GM21381 (cell line): Measurements from ENCODE around the gene OR4K1.
"Not testable (repeated sequence)": the region's sequence is repeated elsewhere in the genome, so short reads cannot be mapped to it uniquely, and the experiment has no call there.

Source experiments
- ATAC-seq: cut with Tn5 transposase; IDR thresholded peaks from one replicate; pipeline ENCODE4 v1.9.1; 2021; ENCODE audit warnings: mild to moderate bottlenecking, moderate library complexity; ENCODE audit not compliant: unreplicated experiment

OR4K1 gene, protein sequence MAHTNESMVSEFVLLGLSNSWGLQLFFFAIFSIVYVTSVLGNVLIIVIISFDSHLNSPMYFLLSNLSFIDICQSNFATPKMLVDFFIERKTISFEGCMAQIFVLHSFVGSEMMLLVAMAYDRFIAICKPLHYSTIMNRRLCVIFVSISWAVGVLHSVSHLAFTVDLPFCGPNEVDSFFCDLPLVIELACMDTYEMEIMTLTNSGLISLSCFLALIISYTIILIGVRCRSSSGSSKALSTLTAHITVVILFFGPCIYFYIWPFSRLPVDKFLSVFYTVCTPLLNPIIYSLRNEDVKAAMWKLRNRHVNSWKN

GRCh38 chr14:19930617-19931016 lies at the start of gene OR4K1:
Gene OR4K1 (plus strand): TSS chr14:19930917. CDS start chr14:19935667, 4,750 bp downstream.
- ATAC-seq, result no peak

DNA sequence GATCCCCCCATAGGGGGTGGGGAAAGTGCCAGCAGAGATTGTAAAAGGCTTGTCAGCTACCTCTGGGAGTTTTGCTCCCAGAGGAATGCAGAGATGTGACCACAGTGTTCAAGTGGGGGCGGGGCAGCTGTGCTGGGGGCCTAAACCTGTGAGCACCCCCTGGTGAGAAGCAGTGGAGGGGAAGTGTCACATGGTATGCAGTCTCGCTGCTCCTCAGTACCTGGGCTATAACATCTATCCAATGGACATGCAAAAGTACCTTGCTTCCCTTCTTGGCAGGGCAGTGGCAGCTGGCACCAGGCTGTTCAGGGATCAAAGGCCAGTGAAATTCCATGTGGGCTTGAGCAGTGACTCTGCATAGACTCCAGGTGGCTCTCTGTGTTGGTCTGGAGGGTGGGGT lies 35.4 kb upstream of the OR4K1 start:
- ATAC-seq, result no peak

DNA sequence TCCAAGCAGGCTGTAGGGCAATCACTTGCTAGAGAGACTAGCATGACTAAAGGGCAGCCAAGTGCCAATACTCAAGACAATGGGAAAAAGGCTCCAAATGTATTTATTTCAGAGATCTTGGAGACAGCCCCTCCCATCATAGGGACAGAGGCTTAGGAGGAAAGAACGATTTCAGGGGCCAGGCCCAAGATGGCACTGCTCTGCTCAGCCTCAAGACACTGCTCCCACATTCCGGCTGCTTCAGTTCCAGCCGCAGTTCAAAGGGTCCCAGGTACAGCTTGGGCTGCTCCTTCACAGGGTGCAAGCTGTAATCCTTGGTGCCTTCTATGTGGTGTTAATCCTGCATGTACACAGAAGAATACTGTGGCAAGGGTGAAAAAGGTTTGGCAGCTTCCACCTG lies 29.7 kb upstream of the OR4K1 start:
- no peak for ATAC-seq

DNA sequence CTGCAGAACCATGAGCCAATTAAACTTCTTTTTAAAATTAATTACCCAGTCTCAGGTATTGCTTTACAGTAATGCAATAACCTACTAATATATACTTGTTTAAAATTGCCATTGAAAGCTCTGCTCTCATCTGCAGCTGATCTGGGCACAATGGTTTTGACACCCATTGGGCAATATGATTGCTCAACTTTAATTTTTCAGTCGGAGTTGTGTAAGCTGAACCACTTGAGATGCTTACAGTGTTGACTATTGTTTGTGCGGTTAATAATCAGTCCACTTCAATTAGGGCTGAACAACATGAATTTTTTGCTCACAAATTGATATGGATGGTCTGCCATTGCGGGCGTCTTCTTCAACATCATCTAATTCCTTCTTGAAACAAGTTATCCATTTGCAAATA lies 28.3 kb upstream of the OR4K1 start:
- ATAC-seq, result no peak

DNA sequence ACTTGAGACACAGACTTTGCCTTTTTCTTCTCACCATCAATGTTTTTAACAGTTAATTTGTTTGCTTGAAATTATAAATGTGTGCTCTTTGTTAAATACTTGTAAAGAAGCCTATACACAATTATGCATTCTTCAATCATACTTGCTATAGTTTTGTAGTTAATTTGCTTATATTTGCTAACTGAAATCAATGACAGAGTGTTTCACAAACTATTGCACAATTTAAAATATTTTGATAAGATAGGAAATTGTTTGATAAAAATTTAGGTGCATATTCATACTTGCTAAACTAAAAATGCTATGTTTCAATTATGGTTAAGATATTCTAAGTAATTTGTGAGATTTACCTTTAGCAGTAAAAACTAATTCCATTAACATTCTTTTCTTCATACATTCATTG lies 24.1 kb upstream of the OR4K1 start:
- ATAC-seq, result no peak

DNA sequence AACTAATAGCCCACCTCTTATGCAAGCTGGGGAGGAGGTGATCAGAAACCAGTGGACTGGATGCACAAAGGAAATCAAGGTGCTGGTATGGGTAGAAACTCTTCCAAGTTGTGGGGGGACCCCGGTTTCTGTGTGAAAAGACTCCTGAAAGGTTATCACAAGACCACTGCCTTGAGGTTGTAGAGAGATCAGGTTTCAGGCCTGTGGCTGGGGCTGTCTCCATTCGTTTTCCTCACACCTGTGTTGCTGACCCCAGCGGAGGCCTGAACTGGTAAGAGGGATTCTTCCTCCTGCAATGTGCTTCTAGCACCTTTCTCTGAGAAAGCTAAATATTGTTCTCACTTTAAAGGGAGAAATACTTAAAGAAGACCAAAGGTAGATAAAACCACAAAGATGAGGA lies 19.6 kb upstream of the OR4K1 start:
- no peak for ATAC-seq

GRCh38 chr14:19917243-19917642 lies 13.5 kb upstream of the OR4K1 start:
- ATAC-seq, result no peak

DNA sequence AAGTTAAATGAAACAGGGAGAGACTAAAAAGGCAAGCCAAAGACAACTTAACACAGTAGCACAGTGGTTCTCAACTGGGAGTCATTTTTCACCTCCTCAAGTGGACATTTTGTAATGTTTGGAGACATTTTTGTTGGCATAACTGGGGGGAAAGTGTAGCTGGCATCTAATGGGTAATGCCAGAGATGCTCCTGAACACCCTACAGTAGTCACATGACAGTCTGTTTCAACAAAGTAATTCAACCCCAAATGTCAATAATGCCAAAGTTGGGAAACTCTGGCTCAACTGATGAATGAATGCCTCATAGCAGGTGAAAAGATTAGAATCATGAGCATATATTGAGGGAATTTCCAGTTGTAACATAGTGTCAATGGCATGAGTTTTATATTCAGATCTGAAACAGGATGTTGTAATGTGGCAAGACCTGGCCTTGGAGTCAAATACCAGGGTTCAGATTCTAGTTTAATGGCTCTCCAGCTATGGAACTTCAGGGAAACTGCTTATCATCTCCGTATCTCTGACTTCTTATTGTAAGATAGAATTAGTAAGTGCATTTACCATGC lies 12.7 kb upstream of the OR4K1 start:
- ATAC-seq, result no peak

DNA sequence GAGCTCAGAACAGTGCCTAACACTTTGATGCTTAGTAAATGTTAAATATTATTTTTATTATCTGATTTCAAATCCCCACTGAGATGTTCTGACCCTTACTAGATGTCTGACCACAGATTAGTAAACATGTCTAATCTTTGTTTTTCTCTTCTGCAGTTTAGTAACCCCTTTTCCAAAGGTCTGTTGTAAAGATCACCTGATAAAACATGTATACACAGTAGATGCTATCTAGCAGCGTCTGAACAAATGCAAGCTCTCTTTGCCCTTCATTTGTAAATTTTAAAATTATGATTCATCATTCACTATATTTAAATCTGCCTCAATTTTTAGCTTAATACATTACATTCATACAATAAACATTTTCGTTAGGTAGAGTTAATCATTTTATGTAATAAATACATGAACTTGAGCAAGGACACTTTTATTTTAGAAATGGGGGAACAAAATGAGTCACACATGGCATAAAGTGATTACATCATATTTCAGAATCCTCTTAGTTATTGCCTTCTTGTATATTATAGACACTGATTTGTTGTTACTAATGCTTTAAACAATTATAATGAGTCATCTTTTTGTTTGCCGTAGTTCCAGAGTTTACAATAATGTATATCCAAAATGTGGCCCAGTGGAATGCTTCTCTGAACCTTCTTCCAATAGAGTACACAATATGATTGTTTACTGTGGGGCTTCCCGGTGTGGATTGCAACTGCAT lies 12.0 kb upstream of the OR4K1 start:
- ATAC-seq, result no peak

GRCh38 chr14:19920021-19920657 lies 10.6 kb upstream of the OR4K1 start, which contains the start of gene OR4K5:
Gene OR4K5 (plus strand): TSS chr14:19920607. CDS start chr14:19920607, 0 bp downstream.
- ATAC-seq, result no peak

- ATAC-seq, result no peak
These were observed 11.0 kb downstream of the OR4K1 start for GRCh38 chr14:19941668-19942067.

- no peak for ATAC-seq
These were observed 16.8 kb downstream of the OR4K1 start for GRCh38 chr14:19947413-19948090.

DNA sequence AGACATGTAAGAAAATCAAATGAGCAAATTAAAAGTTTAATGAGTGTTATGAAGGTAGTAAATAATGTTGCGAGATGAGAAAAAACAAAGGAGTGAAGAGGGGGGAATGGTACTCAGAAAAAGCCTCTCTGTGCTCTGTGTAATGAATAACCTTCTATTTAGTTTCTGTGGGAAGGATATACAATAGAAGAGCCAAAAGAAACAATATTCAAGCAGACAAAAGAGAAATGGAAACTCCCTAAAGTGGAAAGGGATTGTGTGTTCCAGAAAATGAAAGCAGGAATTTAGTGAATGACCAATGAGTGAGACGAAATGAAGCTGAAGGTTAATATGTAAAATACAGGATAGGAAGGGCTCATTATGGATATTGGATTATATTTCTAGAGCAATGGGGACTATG lies 18.5 kb downstream of the OR4K1 start:
- no peak for ATAC-seq

DNA sequence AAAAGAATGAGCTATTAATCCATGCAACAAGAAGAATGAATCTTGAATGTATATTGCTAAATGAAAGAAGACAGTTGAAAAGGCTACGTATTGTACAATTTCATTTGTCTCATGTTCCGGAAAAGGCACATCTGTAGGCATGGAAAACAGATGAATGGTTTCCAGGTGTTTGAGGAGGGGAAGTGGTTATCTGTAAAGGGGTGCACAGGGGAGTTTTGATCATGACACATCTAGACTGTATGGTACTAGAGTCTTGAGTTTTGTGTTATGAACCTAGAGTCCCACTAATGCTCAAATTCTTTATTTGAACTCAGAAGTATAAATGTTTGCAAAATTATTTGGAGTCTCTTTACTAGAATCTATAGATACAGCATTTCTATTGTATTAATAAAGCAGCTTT lies 39.0 kb downstream of the OR4K1 start:
- ATAC-seq, result not testable (repeated sequence)

DNA sequence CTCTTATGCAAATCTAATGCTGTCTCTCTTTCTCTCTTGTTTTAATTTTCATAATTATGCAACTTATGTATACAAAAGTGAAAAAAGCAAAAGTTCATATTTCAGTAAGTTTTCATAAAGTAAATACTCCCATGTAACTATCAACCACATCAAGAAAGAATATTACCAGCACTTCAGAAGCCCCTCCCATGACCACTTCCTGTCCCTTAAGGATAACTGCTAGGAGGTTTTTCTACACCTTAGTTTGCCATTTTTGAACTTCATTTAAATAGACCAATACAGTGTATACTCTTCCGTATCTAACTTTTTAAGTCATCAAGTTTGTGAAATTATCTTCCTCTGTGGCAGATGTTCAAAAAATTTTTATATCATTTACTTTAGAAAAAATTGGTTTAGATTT lies 44.1 kb downstream of the OR4K1 start:
- no peak for ATAC-seq

DNA sequence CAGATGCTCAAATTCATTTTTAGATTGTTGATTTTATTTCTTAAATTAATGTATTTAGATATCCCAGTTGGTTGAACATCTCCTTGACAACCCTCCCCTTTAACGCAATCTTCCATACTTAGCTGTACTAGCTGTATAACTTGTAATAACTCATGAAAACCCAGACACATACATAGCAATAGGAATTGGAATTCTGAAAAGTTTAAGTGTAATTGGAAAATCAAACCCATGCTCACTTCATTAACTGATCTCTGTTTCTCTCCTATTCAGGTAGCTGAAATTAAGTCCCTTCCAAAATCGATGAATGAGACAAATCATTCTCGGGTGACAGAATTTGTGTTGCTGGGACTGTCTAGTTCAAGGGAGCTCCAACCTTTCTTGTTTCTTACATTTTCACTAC lies 44.6 kb downstream of the OR4K1 start, which contains the start of gene OR4K15:
OR4K15 (plus strand) TSS at position 301 of the 400 bp plus-strand sequence; CDS start at position 301, 0 bp downstream.
- ATAC-seq, result no peak
